Measurements from ENCODE around the gene NFKBIE.

DNA sequence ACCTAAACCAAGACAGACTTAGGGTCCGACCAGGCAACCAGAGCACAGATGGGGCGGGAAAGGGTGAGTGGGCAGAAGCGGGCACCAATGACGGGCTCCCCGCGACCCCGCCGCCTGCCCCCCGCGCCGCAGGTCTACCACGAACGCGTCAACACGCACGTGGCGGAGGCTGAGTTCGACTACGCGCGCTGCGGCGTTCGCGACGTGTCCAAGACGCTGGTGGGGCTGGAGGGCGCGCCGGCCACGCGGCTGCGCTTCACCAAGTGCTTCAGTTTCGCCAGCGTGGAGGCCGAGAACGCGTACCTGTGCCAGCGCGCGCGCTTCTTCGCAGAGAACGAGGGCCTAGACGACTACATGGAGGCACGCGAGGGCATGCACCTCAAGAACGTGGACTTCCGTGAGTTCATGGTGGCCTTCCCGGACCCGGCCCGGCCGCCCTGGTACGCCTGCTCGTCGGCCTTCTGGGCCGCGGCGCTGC is 10.0 kb upstream of the NFKBIE start:
- TF ChIP-seq POLR2A (IDR thresholded peaks at IDR 0.05; ENCODE audit: insufficient read depth in 1 of 2, low read depth in 2 of 2, low read length in 2 of 2) (no peak), KDM4B (CRISPR knock-in tag; IDR thresholded peaks at IDR 0.05) (no peak), CHD4 (IDR thresholded peaks at IDR 0.05; ENCODE audit: borderline replicate concordance, low read length) (no peak)
- TF ChIP-seq, protein P1, sequence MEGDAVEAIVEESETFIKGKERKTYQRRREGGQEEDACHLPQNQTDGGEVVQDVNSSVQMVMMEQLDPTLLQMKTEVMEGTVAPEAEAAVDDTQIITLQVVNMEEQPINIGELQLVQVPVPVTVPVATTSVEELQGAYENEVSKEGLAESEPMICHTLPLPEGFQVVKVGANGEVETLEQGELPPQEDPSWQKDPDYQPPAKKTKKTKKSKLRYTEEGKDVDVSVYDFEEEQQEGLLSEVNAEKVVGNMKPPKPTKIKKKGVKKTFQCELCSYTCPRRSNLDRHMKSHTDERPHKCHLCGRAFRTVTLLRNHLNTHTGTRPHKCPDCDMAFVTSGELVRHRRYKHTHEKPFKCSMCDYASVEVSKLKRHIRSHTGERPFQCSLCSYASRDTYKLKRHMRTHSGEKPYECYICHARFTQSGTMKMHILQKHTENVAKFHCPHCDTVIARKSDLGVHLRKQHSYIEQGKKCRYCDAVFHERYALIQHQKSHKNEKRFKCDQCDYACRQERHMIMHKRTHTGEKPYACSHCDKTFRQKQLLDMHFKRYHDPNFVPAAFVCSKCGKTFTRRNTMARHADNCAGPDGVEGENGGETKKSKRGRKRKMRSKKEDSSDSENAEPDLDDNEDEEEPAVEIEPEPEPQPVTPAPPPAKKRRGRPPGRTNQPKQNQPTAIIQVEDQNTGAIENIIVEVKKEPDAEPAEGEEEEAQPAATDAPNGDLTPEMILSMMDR (CRISPR knock-in tag; IDR thresholded peaks at IDR 0.05), result no peak
- TF ChIP-seq, protein P2, sequence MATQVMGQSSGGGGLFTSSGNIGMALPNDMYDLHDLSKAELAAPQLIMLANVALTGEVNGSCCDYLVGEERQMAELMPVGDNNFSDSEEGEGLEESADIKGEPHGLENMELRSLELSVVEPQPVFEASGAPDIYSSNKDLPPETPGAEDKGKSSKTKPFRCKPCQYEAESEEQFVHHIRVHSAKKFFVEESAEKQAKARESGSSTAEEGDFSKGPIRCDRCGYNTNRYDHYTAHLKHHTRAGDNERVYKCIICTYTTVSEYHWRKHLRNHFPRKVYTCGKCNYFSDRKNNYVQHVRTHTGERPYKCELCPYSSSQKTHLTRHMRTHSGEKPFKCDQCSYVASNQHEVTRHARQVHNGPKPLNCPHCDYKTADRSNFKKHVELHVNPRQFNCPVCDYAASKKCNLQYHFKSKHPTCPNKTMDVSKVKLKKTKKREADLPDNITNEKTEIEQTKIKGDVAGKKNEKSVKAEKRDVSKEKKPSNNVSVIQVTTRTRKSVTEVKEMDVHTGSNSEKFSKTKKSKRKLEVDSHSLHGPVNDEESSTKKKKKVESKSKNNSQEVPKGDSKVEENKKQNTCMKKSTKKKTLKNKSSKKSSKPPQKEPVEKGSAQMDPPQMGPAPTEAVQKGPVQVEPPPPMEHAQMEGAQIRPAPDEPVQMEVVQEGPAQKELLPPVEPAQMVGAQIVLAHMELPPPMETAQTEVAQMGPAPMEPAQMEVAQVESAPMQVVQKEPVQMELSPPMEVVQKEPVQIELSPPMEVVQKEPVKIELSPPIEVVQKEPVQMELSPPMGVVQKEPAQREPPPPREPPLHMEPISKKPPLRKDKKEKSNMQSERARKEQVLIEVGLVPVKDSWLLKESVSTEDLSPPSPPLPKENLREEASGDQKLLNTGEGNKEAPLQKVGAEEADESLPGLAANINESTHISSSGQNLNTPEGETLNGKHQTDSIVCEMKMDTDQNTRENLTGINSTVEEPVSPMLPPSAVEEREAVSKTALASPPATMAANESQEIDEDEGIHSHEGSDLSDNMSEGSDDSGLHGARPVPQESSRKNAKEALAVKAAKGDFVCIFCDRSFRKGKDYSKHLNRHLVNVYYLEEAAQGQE (IDR thresholded peaks at IDR 0.05; ENCODE audit: borderline replicate concordance in 1 of 2, low read depth in 1 of 2, low read length in 2 of 2), result no peak

Data from HepG2 (cell line).